ENCODE measurements around the gene JADE1.

The JADE1 gene

DNA sequence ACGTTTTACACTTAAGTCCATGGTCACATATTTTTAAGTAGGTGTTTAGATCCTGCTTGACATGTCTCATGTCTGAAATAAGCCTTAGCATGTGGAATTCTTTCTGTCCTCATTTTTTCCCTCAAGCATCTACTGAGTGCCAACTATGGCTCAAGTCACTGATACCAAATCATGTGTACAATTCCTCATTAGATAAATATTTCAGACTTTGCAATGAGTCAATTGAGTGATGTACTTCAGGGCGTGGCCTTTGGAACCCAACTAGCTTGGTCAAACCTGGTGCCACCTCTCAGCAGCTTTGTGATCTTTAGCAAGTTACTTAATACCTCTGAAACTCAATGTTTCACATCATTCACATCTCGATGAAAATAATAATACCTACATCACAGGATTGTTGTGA, 12.6 kb upstream of the JADE1 start:
- Mint-ChIP-seq H3K4me3 (no peak overlapping the region), H3K27me3 (peaks cover 3% of the 10 kb centered on the region), H3K4me1 (ENCODE audit: low read depth) (no peaks in the 10 kb centered on the region), H3K36me3 (ENCODE audit: low read depth) (no peaks in the 10 kb centered on the region), H3K27ac (no peak overlapping the region), H3K9me3 (no peaks in the 10 kb centered on the region)
- DNase-seq: no peak

DNA sequence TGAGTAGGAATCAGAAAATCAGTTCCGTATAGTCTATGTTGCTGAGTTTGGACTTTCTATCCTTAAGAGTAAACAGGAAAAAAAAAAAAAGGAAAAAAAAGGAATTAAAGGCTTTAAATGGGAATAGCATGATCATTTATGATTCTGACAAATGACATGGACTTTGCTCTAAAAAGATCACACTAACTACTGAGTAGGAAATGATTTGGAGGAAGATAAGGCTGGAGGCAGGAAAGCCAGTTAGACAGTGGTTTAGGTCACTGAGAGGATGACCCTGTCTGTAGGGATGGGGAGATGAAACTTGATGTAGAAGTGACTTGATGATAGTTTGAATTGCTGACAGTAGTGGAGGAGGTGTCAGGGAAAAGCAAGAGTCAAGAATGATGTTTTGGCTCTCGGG, 9.2 kb upstream of the JADE1 start:
- H3K36me3 Mint-ChIP-seq (ENCODE audit: low read depth): no peaks in the 10 kb centered on the region
- no peak overlapping the region for H3K27ac Mint-ChIP-seq
- peaks cover 5% of the 10 kb centered on the region for H3K4me1 Mint-ChIP-seq (ENCODE audit: low read depth)
- DNase-seq: no peak
- H3K9me3 Mint-ChIP-seq: no peaks in the 10 kb centered on the region
- H3K27me3 Mint-ChIP-seq: peaks cover 3% of the 10 kb centered on the region
- no peak overlapping the region for H3K4me3 Mint-ChIP-seq

DNA sequence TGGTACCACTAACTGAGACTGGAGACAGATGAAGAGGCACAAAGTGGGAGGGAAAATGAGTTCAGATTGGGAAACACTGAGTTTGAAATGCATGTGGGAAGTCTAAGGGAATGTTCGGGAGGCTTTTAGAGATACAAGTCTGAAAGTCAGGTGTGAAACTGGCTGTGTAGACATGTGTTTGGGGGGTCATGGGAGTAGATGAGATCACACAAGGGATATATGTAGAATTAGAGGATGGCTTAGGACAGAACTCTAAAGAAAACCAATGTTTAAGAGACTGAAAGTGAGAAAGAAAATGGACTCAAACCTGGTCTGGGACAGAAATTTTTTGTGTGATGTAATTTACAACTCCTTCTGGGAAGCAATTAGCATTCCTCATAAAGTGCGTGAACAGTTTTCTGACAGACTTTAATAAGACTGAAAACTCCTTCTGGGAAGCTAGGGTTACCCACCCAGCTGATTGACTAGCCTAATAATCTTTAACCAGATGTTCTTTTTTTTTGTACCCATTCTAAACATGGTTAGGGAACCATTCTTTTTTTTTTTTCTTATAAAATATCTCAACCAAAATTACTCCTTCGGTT, 8.7 kb upstream of the JADE1 start:
- peaks cover 5% of the 10 kb centered on the region for H3K4me1 Mint-ChIP-seq (ENCODE audit: low read depth)
- no peaks in the 10 kb centered on the region for H3K36me3 Mint-ChIP-seq (ENCODE audit: low read depth)
- no peak overlapping the region for H3K4me3 Mint-ChIP-seq
- no peaks in the 10 kb centered on the region for H3K9me3 Mint-ChIP-seq
- H3K27me3 Mint-ChIP-seq: peaks cover 3% of the 10 kb centered on the region
- H3K27ac Mint-ChIP-seq: no peak overlapping the region
- no peak for DNase-seq

DNA sequence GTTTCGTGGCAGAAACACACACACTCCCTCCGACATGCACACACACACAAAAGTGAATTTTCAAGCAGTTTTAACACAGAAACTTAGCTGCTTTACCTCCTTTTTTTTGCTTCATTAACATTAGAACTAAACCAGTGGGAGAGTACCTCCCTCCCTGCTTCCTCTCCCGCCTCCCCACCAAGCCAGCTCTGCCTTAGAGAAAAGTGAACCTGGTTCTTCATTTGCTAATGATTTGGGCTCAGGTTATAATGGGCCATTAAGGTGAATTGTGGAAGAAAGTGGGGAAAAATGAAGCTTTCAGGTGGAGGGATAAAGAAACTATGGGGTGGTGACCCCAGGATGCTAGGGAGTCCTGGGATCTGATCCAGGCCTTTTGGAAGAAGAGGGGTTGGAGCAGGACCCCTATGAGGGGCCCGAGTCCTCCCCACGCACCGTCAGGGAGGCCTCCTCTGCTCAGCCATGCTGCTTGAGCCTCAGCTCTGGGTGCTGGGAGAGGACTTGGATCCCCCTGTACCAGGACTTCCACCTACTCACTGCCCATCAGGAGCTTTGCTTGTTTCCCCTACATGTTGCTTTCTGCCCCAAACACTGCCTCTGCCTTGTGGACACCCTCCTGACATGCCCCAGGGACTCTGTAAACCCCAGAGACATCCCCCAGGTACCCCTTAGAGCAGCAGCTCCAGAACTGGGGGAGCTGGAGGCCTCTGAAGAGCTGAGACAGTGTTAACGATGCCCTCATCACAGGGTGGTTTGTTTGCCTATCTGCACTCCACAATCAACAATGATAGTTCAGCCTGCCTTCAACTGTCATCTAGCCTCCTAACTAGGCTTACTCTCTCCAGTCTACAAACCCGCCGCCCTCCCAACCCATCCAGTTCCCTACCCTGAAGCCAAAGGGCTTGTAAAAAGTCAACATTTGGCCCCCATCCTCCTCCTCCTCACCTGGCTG, 6.5 kb upstream of the JADE1 start:
- Mint-ChIP-seq H3K4me3 (no peak overlapping the region), H3K9me3 (no peaks in the 10 kb centered on the region), H3K27ac (no peak overlapping the region), H3K27me3 (no peaks in the 10 kb centered on the region), H3K4me1 (ENCODE audit: low read depth) (peaks cover 5% of the 10 kb centered on the region), H3K36me3 (ENCODE audit: low read depth) (no peaks in the 10 kb centered on the region)
- no peak for DNase-seq

DNA sequence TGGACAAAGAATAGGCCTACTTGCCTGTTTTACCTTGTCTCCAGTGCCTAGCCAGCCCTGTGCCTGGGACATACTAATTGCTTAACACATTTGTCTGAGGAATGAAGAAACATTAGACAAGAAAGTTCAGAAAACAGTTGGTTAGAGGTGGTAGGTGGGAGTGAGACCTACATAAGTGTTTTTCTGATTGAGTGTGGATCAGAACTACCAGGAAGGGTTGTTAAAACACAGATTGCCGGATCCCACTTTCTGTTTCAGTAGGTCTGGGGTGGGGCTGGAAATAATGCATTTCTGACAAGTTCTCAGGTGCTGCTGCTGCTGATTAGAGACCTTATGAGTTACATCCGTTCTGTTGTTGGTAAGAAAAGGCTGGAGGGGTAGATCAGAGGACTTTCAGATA, 5.7 kb upstream of the JADE1 start:
- Mint-ChIP-seq H3K36me3 (ENCODE audit: low read depth) (no peaks in the 10 kb centered on the region), H3K9me3 (no peaks in the 10 kb centered on the region), H3K27ac (no peak overlapping the region), H3K4me1 (ENCODE audit: low read depth) (peaks cover 6% of the 10 kb centered on the region), H3K27me3 (no peaks in the 10 kb centered on the region), H3K4me3 (no peak overlapping the region)
- no peak for DNase-seq

DNA sequence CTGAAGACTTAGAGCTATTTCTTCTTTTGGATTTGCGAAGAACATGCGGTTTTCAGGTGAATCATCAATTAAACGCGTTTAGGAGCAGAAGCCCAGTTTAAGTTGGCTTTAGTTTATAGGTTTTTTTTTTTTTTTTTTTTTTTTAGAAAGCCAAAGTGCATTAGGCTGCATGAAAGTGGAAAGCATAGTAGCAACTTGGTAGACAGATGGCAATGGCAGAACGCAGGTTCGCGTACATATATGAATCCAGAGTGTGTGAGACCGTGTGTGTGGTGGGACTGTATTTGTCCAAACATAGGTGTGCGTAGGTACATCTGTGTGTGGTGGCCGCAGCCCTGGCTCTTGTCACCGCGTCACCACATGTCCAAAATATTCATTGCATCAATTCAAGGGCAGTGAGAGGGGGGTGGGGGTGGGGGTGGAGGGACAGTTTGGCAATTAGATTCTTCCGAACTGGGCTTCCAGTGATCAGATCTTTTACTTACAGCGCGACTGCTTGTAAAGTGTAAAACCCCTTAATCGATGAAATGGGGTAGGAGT, 901 bp downstream of the JADE1 start:
- H3K27ac Mint-ChIP-seq: peak overlapping the region; percentile 99
- no peaks in the 10 kb centered on the region for H3K9me3 Mint-ChIP-seq
- peak overlapping the region; percentile 99 for H3K4me3 Mint-ChIP-seq
- peaks cover 27% of the 10 kb centered on the region for H3K4me1 Mint-ChIP-seq (ENCODE audit: low read depth)
- DNase-seq: peak; percentile 61
- peaks cover 14% of the 10 kb centered on the region for H3K36me3 Mint-ChIP-seq (ENCODE audit: low read depth)
- no peaks in the 10 kb centered on the region for H3K27me3 Mint-ChIP-seq

DNA sequence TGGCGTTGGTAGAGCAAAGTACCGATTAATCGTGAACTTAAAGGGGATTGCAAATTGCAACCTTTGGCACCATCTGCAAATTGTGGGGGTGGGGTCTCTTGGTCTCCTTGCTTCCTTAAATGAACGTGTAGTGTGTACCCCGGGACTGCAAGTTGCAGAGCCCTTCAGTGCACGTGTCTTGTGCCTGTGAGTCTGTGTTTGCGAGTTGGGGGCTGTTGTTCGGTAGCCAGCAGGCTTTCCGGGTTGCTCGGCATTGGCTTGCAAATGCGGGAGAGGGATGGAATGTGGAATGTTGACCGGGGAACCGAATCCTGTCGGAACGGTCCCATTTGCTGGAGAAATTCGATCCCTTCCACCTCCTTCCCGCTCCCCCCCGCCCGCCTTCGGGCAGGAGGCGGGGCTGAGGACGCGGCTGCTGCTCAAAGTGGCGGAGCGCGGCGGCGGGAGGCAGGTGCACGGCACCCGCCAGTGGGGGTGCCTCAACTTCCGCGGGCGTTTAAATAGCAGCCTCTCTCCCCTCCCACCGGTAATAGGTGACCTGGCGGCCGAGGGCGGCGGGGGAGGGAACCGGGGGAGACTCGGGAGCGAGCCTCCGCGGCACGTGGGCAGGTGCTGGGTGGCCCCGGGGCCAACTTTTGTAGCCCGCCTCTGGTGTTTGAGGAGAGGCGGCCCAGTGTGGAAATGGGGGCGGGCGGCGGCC, 1.5 kb downstream of the JADE1 start:
- no peaks in the 10 kb centered on the region for H3K27me3 Mint-ChIP-seq
- H3K27ac Mint-ChIP-seq: peak overlapping the region; percentile 99
- H3K4me1 Mint-ChIP-seq (ENCODE audit: low read depth): peaks cover 33% of the 10 kb centered on the region
- DNase-seq: peak; percentile 88
- no peaks in the 10 kb centered on the region for H3K9me3 Mint-ChIP-seq
- H3K4me3 Mint-ChIP-seq: peak overlapping the region; percentile 99
- peaks cover 19% of the 10 kb centered on the region for H3K36me3 Mint-ChIP-seq (ENCODE audit: low read depth)

DNA sequence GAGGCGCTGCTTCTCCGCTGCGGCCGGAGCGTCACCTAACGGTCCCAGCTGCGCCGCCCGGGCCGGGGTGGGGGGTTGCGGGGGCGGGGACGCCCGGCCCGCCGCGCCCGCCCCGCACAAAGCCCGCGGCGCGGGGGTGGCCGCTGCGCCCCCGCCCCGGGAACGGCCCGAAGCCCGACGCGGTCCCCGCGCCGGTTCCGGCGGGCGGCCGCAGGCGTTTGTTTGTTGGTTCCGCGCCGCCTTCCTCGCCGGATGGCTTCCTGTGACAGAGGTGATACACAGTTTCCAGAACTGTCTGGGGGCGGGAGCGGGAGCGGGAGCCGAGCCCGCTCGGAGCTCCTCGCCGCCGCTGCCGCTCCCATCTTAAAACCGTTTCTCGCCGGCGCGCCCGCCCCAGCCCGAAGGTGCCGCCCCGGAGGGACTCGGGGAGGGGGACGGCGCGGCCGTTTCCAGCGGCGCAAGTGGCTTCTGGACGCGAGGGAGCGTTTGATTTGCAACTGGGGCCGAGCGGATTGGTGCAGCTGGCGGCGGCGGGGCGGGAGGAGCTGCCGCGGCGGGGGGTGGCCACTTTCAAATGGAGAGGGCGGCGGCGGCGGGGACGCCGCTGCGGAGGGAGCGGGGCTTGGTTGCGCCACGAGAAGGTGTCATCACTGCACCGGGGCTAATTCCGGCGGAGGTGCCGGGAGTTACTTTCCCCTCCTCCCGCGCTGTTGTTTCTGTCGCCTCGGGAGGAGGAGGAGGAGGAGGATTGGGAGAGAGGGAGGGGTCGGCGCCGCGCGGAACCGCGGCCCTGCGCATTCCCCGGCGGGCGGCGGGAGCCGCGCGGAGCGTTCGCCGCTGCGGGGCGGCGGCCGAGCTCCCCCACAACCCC, 2.3 kb downstream of the JADE1 start:
- H3K9me3 Mint-ChIP-seq: no peaks in the 10 kb centered on the region
- peak overlapping the region; percentile 99 for H3K4me3 Mint-ChIP-seq
- peak overlapping the region; percentile 99 for H3K27ac Mint-ChIP-seq

DNA sequence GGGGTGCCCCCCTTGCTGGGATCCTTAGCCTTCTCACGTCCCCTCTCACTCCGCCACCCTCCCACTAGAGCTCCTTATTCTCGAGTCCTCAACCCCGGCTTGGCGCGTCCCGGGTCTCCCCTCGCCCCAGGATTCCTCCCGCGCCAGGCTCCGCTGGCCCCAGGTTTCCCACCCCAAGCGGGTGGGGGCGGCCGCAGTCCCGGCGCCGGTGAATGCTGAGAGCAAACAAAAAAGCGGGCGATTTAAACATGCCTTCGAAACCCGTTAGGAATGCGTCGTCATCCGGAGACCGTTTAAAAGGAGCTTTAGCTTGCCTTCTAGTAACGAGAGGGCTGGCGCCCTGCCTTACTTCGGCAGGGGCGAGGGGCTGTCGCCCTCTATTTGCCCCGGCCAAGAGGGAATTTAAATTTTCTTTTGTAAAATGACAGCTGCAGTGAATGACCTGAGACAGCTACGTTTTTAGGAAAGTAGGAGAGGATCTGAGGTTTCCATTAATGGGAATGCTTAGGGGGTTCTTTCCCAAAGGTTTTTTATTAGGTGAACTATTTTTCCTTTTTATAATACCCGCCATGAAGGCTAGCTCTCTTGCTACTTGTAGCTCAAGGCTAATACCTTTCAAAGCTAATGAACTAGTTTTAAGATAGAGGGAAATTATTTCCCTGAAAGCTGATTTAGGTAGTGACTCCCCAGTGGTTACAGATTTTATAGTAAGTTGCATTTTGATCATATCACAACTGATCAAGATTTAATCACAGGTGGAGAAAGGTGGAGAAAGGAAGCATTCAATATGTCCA, 3.1 kb downstream of the JADE1 start:
- peak overlapping the region; percentile 88 for H3K4me3 Mint-ChIP-seq
- DNase-seq: no peak
- H3K36me3 Mint-ChIP-seq (ENCODE audit: low read depth): peaks cover 36% of the 10 kb centered on the region
- H3K27me3 Mint-ChIP-seq: no peaks in the 10 kb centered on the region
- peak overlapping the region; percentile 89 for H3K27ac Mint-ChIP-seq
- H3K4me1 Mint-ChIP-seq (ENCODE audit: low read depth): peaks cover 47% of the 10 kb centered on the region
- H3K9me3 Mint-ChIP-seq: no peaks in the 10 kb centered on the region

More for the DNA sequence above, 2.3 kb downstream of the JADE1 start:
- Mint-ChIP-seq H3K4me1 (ENCODE audit: low read depth) (peaks cover 41% of the 10 kb centered on the region), H3K27me3 (no peaks in the 10 kb centered on the region), H3K36me3 (ENCODE audit: low read depth) (peaks cover 27% of the 10 kb centered on the region)
- DNase-seq: peak; percentile 87

DNA sequence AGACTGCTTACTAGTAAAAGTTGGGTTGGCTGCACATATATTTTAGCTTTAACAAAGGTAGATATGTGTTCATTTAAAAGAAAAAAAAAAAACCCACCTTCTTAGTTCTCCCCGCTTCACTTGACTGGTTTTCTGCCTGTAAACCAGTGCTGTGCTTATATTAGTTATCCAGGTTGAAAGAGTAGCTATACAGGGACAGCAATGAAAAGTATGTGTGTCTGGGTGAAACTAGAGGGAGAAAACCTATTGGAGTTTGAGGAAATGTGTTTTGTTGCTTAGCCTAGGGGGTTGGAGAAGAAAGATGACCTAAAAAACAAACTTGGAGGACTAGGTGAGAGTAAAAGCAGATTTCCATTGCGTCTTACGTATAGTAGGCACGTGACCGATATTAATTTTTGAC, 4.5 kb downstream of the JADE1 start:
- Mint-ChIP-seq H3K4me3 (peak overlapping the region; percentile 88), H3K4me1 (ENCODE audit: low read depth) (peaks cover 56% of the 10 kb centered on the region), H3K27ac (no peak overlapping the region), H3K9me3 (no peaks in the 10 kb centered on the region), H3K36me3 (ENCODE audit: low read depth) (peaks cover 47% of the 10 kb centered on the region), H3K27me3 (no peaks in the 10 kb centered on the region)
- DNase-seq: no peak

DNA sequence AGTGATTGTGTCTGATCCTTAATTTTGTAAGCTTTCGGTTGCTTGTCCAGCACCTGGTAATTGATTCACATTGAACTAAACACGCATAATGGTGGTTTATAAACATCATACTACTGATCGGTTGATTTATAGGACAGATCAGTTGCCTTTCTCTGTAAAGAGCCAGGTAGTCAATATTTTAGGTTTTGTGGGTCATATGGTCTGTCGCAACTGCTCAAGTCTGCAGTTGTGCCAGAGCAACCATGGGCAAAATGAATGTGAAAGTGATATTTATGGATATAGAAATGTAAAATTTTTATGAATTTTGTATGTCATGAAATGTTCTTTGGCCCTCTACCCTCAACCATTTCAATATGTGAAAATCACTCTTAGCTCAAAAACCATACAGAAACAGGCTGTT, 8.9 kb downstream of the JADE1 start:
- no peaks in the 10 kb centered on the region for H3K27me3 Mint-ChIP-seq
- H3K4me3 Mint-ChIP-seq: no peak overlapping the region
- peaks cover 79% of the 10 kb centered on the region for H3K4me1 Mint-ChIP-seq (ENCODE audit: low read depth)
- no peaks in the 10 kb centered on the region for H3K9me3 Mint-ChIP-seq
- H3K36me3 Mint-ChIP-seq (ENCODE audit: low read depth): peaks cover 60% of the 10 kb centered on the region
- H3K27ac Mint-ChIP-seq: peak overlapping the region; percentile 79
- DNase-seq: no peak

DNA sequence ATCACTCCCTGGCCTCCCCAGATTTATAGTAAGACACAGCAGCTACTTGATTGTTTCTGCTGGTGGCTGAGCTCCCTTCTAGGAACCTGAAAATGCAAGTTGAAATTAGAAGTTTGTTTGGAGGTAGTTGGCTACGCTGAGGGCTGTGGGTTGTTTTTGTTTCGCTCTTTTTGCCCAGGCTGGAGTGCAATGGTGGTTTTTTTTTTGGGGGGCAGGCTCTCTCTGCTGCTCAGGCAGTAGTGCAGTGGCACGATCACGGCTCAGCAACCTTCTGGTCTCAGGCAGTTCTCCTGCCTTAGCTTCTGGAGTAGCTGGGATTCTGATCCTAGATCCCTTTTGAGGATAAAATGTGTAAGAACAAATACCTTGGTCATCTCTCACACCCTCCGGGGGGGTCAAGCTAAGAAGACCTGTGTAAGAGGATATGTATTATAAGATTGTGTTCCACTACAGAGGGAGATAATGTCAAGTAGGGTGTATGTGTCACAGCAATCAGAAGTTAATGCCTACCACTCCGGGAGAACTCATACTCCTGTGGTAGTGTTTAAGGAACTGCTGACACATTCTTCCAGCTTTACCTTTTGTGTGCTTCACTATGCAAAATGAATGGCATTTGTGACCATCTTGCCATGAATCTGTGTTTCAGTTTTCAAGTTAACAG, 9.7 kb downstream of the JADE1 start:
- DNase-seq: no peak
- Mint-ChIP-seq H3K4me3 (no peak overlapping the region), H3K36me3 (ENCODE audit: low read depth) (peaks cover 64% of the 10 kb centered on the region), H3K4me1 (ENCODE audit: low read depth) (peaks cover 77% of the 10 kb centered on the region), H3K9me3 (no peaks in the 10 kb centered on the region), H3K27me3 (no peaks in the 10 kb centered on the region), H3K27ac (peak overlapping the region; percentile 79)

DNA sequence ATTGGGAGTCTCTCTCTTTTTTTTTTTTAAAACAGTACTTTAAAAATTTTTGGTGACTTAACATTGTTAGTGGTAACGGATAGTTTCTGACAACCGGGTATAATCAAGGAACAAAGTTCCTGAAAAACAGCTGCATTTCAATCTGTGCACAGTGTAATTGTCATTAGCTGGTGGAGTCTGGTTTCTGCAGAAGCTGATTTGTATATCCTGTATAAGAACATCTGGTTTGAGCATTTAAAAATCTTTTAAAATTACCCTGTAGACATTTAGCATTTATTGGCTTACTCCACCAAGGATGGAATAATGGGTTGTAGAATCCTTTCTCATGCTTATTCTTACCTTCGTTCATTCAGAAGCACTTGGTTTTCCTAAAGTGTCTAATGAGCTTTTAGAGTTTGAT, 11.2 kb downstream of the JADE1 start:
- Mint-ChIP-seq H3K4me3 (no peak overlapping the region), H3K36me3 (ENCODE audit: low read depth) (peaks cover 63% of the 10 kb centered on the region), H3K27ac (peak overlapping the region; percentile 22), H3K9me3 (no peaks in the 10 kb centered on the region), H3K4me1 (ENCODE audit: low read depth) (peaks cover 82% of the 10 kb centered on the region), H3K27me3 (no peaks in the 10 kb centered on the region)
- no peak for DNase-seq

Data from activated T-cell treated with anti-CD3 and anti-CD28 coated beads, Interleukin-2, amount 50 U/mL, for 24 hours (primary cell).